ENCODE measurements around the gene LAMA3.

DNA sequence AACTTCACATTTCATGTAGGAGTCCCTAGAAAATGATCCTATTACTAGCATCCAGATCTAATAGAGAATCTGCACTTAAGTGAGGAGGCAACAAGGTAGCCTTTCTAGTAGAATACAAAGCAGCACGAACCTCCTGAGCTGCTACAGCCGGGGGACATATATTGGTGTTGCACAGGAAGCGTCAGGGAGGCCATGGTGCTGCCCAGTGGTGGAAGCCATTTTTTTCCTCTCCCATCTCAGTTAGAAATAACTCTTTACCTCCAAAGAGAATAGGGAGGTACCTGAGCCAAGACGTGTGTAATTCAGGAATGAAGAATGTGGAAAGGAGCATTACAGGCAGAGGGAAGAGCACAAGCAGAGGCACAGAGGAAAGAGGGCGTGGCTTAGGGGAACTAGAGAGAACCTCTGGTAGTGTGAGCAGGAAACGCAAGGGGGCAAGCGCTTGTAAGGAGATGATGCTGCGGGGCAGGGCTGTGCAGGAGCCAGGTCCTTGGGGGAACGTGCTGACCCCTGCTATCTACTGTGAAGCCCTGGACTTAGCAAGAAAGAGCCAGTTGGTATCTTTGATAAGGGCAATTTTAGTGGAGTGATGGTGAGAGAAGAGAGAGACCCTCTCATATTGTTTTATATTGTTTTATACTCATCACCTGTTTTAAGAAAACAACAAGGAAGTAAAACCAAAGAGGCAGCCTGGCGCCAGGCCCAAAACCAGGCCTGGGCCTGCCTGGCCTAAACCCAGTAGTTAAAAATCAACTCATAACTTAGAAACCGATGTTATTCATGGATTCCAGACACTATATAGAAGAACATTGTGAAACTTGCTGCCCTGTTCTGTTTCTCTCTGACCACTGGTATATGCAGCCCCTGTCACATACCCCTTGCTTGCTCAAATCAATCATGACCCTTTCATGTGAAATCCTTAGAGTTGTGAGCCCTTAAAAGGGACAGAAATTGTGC is 275.3 kb downstream of the LAMA3 start:
- TF ChIP-seq, protein P1, sequence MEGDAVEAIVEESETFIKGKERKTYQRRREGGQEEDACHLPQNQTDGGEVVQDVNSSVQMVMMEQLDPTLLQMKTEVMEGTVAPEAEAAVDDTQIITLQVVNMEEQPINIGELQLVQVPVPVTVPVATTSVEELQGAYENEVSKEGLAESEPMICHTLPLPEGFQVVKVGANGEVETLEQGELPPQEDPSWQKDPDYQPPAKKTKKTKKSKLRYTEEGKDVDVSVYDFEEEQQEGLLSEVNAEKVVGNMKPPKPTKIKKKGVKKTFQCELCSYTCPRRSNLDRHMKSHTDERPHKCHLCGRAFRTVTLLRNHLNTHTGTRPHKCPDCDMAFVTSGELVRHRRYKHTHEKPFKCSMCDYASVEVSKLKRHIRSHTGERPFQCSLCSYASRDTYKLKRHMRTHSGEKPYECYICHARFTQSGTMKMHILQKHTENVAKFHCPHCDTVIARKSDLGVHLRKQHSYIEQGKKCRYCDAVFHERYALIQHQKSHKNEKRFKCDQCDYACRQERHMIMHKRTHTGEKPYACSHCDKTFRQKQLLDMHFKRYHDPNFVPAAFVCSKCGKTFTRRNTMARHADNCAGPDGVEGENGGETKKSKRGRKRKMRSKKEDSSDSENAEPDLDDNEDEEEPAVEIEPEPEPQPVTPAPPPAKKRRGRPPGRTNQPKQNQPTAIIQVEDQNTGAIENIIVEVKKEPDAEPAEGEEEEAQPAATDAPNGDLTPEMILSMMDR (IDR thresholded peaks at IDR 0.05) = no peak
- no peak for TF ChIP-seq EZH2 (IDR thresholded peaks at IDR 0.05)

All from neural progenitor cell (in vitro differentiated cells).